ELF-1 (cell line): ENCODE measurements around the gene SND1.

Experiments
- DNase-seq: peaks from one replicate; pipeline ENCODE4 v3.0.0-alpha.2; 2016; ENCODE audit warnings: low read depth, low spot score

Gene SND1

DNA sequence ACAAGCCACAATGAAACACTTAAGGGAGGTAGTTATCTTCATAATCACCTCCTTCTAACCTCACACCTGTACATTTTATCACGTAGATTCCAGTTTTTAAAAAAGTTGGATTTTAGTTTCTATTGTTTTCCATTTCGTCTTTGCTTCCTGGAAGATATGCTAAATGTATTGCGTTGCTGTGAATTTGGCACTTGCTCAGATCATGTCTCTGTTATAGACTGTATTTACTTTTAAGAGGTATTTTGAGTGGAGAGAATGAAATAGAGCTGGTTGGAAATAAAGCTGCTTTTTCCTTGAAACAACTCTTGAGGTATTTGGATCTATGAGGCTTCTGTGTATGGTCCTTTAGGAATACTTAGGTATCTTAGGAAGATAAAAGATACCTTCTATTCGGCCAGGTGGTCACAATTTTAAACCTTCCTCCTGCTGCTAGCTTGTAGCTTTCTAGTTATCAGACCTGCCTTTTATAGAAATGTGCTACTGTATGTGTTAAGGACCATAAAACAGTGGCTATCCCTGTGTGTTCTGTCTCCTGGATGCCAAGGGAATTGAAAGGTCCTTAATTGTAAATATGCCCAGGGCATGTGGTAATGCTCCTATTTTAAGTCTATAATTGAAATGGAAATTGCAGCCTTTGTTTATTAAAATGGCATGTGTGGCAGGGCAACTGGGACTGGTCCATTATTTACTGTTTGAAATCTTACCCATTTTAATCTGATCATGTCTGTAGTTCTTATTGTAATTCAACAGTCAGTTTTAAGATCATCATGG is 147.7 kb downstream of the SND1 start:
- DNase-seq: no peak

DNA sequence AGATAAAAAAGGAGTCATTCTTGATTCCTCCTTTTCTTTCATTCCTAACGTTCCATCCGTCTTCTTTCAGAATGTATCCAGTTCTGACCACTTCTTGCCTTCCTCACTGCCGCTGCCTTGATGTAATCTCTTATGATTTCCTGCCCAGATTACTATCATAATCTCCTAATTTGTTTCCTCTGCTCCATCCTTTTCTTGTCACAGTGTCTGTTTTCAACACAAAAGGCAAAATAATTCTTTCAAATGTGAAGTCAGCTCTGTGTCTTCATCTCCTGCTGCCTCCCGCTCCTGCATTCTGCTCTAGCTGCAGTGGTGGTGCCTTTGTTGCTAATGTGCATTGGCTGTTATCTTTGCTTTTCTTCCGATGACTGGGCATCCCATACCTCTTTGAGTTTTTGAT is 150.9 kb downstream of the SND1 start:
- DNase-seq: no peak

DNA sequence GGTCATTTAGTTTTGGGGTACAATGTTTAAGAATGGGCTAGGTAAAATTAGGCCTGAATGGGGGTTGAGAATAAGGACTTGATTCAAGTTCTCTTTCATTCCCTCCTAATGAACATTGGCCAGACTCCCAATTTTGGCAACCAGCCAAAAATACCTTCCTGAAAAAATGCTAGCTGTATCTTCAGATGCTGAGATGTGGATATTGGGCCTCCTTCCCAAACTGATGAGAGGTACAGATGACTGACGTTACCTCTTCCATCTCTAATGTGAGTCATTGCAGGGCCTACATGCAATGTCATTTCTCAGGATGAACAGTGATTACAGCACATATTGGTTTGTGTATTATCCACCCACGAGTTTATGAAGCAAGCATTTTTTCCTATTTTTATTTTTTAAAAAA is 151.6 kb downstream of the SND1 start:
- DNase-seq: no peak

DNA sequence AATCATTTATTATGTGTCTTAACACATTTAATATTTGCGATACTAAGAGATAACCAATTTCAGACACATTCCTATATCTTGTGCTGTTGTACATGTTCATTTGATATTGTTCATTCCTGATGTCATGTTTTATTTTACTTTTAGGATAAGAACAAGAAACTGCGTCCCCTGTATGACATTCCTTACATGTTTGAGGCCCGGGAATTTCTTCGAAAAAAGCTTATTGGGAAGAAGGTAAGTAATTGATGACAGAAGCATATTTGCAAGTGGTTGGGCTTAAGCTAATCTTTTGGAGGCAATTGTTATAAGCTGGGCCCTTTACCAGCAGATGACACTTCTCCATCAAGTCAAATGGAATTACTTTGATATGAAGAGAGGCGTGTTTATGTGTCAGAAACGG is 155.3 kb downstream of the SND1 start:
- DNase-seq: no peak

DNA sequence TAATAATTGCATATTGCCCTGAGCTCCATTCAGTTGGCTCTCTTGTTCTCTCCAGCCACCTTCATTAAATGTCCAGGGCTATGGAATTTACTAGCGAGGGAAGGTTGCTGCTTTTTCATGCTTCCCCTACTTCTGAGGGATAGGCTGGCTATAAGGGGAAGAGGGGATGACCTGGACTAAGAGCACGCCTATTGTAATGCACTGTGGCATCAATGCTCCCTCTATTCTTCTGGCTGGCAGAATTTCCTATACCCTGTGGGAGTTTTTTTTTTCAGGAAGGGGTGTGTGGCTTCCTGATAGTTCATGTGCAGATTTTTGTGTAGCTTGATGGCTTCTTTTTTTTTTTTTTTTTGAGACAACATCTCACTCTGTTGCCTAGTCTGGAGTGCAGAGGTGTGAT is 155.8 kb downstream of the SND1 start:
- no peak for DNase-seq

DNA sequence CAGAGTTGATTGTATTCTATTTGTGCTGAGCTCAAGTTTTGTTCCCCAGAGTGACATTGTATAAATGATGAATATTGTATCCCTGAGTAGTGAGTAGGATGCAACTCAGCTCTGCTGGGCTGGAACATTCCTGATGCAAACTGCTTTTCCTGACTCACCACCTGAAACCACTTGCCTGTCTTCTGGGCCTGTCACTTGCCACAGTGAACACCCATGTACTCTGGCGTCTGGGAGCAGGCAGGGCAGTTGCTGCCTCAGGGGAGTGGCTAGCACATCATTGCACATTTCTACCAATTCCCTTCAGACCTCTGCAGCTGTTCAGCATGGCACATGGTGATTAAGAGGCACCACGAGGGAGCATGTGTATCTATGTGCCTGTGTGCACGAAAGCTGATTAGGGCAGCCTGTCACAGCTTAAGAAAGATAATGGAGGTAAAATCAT is 157.3 kb downstream of the SND1 start:
- no peak for DNase-seq

DNA sequence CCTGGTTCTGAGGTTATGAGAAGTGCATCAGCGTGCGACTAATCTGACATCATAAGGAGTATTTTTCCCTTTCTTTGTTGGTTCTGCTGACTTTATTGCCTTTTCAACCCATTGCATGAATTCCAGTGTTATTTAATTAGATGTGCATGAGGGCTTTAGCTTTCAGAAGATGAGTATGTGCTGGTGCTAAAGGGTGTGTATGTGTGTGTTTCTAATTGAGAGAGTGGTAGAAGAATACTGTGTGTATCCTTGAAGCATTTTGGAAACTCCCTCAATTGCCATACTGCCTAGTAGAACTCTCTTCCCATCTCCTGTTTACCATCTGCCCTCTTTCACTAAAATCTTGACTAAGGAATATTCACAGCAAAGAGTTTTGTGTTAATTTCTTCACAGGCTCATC is 158.1 kb downstream of the SND1 start:
- DNase-seq: no peak

DNA sequence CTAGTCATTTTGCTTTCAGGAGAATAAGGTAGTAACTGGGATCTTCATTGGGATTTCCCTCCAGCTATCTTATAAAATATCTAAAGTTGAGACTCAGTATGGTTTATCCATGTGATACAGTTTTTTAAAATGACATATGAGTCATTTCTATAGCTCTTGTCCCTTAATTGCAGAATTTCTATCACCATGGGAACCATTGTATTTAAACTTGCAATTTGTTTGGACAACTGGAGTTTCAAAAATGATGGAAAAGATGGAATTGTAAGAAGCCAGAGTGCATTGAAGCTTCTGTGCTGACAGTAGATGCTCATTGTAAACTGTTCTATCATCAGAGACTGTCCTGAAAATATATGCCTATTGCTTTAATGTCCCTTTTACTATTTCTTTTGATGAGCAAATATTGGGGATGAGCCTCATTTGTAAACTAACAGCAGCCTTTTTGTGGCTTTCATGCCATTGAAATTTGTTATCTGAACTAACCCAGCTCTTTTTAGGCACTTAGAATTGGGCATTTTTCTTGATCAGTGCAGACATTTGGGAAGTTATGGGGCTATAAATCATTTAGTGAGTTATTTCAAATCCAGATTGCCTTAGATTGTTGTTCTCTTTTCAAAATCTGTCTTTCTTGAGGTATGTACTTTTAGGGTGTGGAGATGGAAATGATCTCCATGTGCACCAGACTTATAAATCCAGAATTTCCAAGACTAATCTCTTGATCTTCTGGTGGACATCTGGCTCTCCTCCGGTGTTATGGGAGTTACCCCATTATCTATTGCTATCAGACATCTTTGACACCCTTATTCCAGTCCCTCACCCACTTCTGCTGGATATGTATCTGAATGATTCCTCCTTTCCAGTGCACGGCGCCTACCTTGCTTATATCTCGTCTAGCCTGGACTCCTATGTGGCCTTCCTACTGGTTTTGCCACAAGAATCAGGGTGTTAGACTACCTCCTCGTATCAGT is 159.0 kb downstream of the SND1 start:
- no peak for DNase-seq

DNA sequence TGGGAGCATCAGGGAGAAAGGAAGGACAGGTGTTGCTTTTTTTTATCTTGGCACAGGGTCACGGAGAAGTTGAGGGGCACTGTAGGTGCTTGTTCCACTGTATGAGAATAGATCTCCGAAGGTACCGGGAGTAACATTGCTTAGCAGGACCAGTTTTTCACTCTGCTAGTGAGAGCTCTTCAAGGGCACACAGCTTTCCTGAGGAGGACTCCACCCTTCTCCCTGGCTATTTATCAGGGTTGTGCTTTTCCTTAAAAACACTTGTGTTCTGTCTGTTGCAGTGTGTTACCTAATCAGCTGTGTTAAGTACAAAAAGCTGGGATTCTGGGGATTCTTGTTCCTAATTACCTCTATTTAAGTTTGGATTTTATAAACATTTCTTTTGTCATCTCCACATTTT is 160.5 kb downstream of the SND1 start:
- no peak for DNase-seq

DNA sequence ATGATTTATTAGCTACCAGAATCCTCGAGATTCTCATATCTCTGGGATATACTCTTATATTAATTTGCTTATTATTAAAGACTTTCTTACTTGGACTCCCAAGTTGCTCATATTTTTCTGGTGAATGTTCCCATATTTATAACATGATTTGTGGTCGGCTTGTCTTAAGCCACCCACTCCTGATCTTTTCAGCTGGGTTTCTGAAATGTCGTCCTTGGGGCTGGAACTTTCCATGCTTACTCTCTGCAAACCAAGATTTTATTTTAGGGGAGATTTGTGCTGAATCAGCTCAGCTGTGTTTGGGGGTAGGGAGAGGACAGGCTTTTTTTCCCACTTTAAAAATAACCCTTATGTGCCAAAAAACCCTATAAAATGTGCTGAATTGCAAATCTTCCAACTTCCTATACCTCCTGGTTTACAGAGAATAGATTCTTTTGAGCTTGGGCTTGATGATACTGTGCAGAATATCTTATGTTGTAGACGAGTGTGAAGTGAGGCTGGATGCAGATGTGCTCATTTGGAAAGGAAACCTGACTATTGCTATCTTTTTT is 162.1 kb downstream of the SND1 start:
- DNase-seq: no peak

GRCh38 chr7:127815631-127816145 is 163.7 kb downstream of the SND1 start:
- DNase-seq: no peak

- no peak for DNase-seq
Measured at GRCh38 chr7:127816354-127817190, 164.6 kb downstream of the SND1 start.

DNA sequence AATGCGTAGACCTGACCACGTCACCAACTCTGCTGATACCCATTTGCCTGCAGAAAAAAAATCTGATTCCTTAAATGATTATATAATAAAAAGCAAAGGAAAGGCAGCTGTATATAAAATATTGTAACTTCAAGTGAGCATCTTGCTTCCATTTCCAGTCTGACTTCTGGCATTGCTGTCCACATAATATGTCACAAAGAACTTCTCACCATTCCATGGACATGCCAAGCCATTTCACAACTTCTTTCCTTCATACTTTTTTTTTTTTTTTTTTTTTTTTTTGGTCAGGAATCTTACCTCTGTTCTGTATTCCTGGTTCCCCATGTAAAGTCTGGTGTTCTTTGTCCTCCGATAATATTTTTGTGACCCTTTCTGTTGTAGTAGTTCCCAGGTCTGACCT is 165.5 kb downstream of the SND1 start:
- no peak for DNase-seq

DNA sequence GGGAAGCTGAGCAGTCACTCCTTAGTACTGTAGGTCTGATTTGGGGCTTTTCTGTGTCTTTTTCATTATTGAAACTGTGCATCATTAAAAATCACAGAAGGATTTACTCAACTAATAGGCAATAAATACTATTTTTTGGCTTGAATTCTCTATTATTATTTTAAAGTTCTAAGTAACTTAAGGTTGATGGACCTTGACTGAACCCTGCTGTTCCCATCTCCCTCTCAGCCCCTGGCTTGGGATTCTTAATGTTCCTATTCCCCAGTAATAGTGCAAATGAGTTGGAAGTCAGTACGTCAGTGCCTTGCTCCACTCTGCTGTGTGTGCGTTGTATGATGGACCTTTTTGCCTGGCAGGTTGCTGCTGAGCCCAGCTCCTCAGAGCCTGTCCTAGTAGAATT is 166.3 kb downstream of the SND1 start:
- no peak for DNase-seq

DNA sequence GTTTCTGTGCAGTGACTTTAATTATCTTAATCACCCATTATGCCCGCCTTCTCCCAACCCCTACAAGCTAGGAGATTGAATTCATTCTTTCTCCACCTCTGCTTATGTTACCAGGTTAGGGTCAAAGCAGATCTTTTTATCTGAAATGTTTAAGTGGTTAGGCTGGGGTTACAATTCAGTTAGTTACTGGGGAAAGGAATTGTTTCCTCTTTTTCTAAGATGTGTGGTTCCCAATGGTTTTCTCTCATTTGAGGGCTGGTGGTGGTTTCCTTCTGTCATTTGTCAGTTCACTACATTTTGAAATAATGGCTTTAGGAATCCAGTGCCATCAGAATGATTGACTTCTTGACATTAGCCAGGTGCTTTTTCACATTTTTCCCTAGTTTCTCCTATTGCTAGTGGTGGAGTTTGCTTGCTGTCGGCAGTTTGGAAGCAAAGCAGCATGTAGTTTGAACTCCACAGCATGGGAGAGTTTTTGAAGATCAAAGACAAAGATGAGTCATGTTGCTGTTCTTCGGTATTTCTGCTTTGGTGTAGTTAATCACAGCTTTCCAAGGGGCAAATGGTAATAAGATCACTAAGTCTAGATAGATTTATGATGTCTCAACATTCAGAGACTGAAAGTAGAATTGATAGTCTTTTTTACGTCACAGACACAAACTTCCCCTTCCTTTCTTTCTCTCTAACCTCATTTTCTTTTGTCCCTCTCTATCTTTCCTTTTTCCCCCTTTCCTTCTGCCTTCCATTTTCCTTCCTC is 168.2 kb downstream of the SND1 start:
- peak; percentile 66 for DNase-seq

DNA sequence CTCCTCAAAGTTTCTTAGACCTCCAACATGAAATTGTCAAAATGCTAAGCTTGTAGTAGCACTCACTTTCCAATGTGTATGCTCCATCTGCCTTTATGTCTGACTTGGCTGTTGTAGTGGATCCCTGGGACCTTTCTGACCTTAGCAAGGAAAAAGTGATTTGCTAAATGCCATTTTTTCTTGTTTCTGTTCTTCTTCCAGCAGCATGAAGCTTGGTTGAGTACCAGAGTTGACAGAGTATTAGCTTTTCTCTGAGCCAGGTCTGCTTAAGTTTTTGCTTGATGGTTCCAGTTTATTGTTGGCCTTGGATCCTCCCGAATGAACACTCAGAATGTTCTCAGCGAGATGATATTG is 168.7 kb downstream of the SND1 start:
- no peak for DNase-seq

DNA sequence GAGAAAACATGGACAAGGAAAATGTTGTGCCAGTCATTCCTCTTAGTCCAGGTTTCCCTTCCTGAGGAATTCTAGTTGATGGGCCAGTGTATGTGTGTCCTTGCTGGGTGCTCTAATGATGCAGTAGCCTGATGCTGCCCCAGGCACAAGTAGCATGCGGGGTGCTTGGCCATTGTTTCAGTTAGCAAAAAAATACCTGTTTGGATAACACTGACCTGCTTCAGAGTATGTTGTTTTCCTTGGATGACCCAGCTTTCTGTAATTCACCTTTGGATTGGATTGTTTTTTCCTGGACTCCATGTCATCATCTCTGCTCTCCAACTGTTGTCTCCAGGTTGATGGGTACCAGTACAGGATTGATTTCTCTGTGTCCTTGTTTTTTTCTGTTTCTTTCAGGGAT is 169.2 kb downstream of the SND1 start:
- peak; percentile 57 for DNase-seq

GRCh38 chr7:127822822-127823508 is 171.0 kb downstream of the SND1 start:
- DNase-seq: peak; percentile 75

GRCh38 chr7:127824682-127825081 is 172.7 kb downstream of the SND1 start:
- no peak for DNase-seq

GRCh38 chr7:127828843-127829500 is 177.0 kb downstream of the SND1 start:
- no peak for DNase-seq
